Activated CD4-positive, CD25-positive, alpha-beta regulatory T cell treated with anti-CD3 and anti-CD28 coated beads, Interleukin-2, amount 50 U/mL, for 16 hours (primary cell): ENCODE data around the gene IL18BP.

Experiments used
- DNase-seq: peaks from one replicate; pipeline ENCODE4 v3.0.0-alpha.2; 2020; ENCODE audit warnings: low read depth, low spot score

IL18BP gene

DNA sequence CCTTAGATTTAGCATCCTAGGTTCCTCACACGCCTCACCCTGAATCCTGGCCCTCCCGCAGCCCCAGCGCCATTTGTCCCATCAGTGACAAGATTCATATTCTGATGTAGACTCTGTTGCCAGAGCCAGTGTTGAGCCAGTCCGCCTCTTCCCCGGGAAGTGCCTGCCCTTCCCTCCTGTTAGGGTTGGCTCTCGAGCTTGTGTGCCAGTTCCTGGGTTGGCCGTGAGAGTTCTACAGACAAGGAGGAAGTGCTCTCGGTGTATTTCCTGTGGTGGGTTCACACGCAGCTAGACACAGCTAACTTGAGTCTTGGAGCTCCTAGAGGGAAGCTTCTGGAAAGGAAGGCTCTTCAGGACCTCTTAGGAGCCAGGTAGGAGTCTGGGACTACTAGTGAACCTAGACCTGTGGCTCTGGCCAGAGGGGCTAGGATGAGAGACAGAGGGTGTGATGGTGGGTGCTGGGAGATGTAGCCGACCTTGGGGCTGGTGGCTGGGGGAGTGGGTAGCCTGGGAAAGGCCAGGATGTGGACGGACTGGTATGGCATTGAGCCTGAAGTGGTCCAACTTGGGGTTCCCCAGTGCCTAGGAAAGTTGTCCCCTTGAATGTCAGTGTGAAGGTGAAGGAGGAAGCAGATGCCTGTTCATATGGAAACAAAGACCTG lies at the start of gene IL18BP:
Gene IL18BP (plus strand): TSS at position 261 of the 662 bp plus-strand sequence. CDS start 1,076 bp downstream, outside the sequence.
- DNase-seq = no peak

GRCh38 chr11:71949034-71949433 lies 49.7 kb upstream of the IL18BP start:
- no peak for DNase-seq

DNA sequence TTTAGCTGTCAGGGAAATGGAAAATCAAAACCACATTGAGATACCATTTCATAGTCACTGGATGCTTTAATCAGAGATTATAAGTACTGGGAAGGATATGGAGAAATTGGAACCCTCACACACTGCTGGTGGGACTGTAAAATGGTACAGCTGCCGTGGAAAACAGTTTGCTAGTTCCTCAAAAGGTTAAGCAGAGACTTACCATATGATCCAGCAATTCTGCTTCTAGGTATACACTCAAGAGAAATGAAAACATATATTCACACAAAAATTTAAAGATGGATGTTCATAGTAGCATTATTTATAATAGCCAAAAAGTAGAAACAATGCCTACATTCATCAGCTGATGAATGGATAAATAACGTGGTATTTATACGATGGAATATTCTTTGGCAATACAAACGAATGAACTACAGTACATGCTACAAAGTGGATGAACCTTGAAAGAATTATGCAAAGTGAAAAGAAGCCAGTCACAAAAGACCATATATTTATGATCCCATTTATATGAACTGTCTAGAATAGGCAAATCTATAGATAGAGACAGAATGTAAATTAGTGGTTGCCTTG lies 46.9 kb upstream of the IL18BP start:
- DNase-seq = no peak

- DNase-seq = no peak
These were observed 42.7 kb upstream of the IL18BP start for GRCh38 chr11:71955898-71956456.

DNA sequence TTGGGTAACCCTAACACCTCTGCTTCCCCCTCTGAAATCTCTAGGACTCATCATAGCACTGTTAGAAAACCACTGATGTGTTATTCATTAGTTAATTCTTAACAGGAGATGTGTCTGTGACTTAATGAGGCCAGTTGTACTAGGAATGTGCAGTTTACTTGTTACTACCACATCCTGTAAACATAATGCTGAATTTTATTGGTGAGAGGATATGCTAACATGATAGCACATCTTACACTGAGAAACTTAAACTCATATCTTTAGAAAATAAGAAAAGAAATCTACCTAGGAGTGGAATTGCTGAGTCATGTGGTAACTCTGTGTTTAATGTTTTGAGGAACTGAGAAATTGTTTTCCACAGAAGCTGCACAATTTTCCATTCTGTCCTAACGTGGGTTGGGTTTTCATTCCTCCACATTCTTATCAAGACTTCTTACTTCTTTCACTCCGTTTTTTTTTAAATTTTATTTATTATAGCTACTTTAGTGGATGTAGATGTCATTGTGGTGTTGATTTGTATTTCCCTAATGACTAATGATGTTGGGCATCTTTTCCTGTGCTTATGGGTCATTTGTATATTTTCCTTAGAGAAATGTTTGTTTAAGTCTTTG lies 36.2 kb upstream of the IL18BP start:
- DNase-seq = no peak

DNA sequence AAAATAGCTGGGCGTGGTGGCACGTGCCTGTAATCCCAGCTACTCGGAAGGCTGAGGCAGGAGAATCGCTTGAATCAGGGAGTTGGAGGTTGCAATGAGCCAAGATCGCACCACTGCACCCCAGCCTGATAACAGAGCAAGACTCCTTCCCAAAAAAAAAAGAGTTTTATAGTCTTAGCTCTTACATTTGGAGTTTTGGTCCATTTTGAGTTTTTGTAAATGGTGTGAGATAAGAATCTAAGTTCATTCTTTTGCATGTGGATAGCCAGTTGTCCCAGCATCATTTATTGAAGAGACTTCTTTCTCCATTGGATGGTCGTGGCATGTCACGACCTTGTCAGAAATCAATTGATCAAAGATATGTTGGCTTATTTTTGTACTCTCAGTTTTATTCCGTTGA lies 35.2 kb upstream of the IL18BP start:
- no peak for DNase-seq

- DNase-seq = no peak
These were observed 34.1 kb upstream of the IL18BP start for GRCh38 chr11:71964641-71965040.

DNA sequence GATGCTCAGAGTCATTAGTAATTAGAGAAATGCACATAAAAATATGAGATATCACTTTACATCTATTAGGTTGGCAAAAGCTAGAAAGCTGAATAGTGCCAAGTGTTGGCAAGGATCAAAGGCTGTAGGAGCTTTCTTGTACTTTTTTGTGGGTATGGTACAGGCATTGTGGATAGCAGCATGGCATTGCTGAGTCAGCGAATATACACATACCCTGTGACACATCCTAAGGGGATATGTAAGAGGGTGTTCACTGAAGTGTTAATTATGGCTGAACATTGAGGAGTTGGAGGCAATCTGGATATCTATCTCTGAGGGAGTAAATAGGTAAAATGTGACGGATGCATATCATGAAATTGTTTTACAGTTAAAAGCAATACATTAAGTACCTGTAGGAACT lies 27.0 kb upstream of the IL18BP start:
- no peak for DNase-seq

- DNase-seq = no peak
These were observed 22.2 kb upstream of the IL18BP start for GRCh38 chr11:71976551-71976950.

GRCh38 chr11:71977090-71977489 lies 21.6 kb upstream of the IL18BP start:
- no peak for DNase-seq

DNA sequence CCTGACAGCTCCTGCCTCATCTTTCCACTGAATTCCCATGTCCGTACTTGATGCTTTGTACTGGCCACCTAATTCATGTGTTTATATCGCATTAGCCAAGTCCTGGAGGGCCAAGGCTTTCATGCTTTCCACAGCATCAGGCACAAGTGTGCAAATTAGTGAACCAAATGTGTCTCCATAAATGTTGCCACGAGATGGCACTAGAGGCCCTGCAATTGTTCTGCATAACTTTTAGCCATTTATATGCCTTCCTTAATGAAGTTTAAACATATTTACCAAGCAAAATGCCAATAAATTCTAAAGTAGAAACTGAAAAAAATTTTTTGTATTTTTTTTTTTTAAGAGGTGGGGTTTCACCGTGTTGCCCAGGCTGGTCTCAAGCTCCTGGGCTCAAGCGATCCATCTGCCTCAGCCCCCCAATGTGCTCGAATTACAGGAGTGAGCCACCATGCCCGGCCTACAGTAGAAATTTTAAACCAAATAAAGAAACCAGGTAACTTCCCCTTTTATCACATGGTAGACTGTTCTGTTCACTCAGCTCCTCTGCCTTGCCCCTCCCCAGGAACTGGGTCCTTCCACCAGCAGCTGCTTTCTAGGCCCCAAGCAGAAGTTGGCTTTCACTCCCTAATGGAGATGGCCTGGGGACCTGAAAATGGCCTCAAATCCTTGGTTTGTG lies 20.8 kb upstream of the IL18BP start:
- peak; percentile 21 for DNase-seq

DNA sequence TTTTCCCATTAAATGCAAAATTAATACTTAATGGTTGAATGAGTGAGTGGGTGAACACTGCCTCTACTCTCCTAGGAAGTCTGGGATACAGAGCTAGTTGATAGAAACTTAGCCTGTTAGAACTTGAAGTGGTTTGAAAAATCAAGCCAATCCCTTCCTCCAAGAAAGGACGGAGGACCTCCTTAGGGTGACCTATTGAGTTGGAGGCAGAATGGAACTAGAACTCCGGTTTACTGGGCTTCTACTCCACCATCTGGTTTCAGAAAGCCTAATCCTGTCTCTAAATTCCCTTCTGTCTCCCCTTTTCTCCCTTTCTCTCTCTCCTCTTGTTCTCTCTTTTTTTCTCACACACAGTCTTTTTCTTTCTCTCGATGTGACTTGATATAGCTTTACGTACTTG lies 19.6 kb upstream of the IL18BP start:
- DNase-seq = no peak

DNA sequence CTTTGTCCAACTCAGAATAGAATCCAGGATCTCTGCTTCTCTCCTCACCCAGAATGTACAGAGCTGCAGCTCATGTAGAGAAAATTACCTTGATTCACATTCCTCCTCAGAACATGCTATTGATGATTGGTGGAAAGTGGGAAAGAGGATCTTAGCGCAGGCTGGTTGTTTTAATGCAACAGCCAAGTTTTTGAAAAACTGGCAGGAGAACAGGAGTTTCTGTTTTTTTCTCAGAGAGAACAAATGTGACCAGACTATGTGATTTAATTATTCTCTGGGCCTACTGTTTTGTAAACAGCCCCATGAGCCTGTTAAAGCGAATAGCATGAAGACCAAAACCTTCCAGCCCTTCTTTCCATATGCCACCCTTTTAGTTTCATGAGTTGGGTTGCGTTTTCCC lies 19.1 kb upstream of the IL18BP start:
- no peak for DNase-seq

GRCh38 chr11:71986131-71986530 lies 12.6 kb upstream of the IL18BP start:
- DNase-seq = no peak

DNA sequence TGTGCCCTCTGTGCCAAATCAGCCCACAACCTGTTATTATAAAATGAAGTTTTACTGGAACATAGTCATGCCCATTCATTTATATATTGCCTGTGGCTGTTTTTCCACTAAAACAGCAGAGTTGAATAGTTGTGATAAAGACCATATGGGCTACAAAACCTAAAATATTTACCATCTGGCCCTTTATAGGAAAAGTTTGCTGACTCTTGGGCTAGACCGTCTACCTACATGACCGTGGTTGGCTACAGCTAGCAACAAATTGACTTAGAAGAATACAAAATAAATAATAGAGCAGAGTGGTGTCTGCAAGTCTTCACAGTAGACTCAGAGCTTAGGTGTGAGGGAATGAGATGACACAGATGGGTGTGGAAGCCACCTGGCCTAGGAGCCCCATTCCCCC lies 11.2 kb upstream of the IL18BP start:
- no peak for DNase-seq

- no peak for DNase-seq
These were observed 10.7 kb upstream of the IL18BP start for GRCh38 chr11:71988050-71988449.

DNA sequence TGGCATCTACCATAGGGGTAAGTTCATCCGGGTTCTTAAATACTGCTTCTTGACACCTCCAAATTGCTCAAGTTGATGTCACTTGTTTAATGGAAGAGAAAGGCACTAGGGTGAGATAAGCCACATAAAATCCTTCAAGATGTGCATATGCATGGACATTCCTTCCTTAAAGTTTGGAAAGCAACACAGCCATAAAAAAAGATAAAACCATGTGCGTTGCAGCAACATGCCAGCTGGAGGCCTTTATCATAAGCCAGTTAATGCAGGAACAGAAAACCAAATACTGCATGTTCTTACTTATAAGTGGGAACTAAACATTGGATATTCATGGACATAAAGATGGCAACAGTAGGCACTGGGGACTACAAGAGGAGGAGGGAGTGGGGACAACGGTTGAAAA lies 8.0 kb upstream of the IL18BP start:
- DNase-seq = no peak

GRCh38 chr11:71991494-71991893 lies 7.2 kb upstream of the IL18BP start:
- no peak for DNase-seq

DNA sequence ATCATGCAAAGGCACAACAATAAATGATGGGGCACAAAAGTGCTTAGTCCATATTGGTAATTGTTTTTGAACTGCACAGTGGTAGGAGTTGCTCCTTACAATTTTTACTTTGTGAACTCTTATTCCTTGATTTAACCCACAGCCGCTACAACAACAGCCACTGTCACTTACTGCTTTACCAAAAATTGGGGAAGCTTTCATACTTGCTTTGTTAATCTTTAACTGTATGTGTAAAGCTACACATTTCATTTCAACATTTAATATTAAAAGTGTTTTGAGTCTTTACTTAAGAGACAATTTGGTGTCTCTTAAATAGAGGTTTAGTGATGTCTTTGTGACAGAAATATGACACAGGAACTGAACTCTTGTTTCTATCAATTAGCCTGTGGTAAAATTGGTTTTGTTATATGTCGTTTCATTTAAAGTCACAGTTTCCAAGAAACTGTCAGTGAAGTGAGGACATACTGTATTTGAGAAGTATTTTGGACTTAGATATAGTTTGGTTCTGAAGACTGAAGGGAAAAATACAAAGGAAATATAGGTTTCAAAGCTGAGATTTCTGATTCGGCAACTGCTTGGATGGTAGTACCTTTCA lies 6.5 kb upstream of the IL18BP start:
- DNase-seq = no peak

DNA sequence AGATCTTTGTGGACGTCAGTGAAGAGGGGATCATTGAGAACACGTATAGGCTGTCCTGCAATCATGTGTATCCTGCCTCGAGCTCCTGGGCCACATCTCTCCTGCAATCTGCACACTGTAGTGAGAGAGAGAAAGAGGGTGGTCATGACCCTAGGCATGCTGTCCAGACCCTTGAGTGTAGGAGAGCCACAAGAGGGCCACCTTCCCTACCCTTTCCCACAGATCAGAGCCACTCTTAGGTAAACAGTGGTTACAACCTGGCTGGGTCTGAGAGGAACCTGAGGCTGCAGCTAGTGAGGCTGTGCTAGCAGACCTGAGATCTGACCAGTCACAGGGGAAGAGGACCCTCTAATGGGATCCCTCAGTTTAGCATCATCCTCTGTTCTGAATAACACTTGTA lies 3.9 kb upstream of the IL18BP start:
- no peak for DNase-seq

- DNase-seq = no peak
These were observed 2.9 kb upstream of the IL18BP start for GRCh38 chr11:71995726-71996291.

DNA sequence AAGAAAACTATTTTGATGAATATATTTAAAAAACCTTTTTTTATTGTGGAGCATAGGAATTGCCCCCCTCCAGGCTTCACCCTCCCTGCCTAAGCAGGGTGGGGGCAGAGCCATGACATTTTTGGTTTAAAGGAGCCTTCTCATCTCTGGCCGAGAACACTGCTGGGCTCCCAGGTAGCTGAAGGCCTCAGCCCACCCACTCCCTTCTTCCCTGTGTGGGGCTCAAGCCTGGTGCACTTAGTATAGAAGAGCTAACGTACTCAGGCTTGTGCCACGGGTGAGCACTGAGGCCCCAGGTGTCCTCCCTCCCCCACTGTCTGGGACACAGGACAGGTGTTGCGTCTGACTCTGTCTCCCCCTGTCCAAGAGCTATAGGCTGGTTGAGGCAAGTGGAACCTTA lies 2.2 kb upstream of the IL18BP start:
- no peak for DNase-seq
